Hepatocyte (in vitro differentiated cells): Measurements from ENCODE around the gene ZNF652. TPM values are rescaled to one million over a fixed set of nuclear protein-coding genes. Genes with fewer than 3 reads are reported as not detected.

Source experiments
- DNase-seq: peaks from one replicate; pipeline ENCODE4 v3.0.0-alpha.2; 2016; ENCODE audit warnings: low spot score
- H2AFZ ChIP-seq: fragments of 200-600 bp; sonication (generic); 2 replicates; pipeline ENCODE4 v1.6.0; 2016; ENCODE audit warnings: antibody characterized with exemption, mild to moderate bottlenecking
- H3K27ac ChIP-seq: fragments of 200-600 bp; sonication (generic); 2 replicates; pipeline ENCODE4 v1.5.1; 2016; ENCODE audit warnings: mild to moderate bottlenecking
- H3K27me3 ChIP-seq: fragments of 200-600 bp; sonication (generic); 2 replicates; pipeline ENCODE4 v1.6.1; 2016
- H3K36me3 ChIP-seq: fragments of 200-600 bp; sonication (generic); replicated peaks from 2 replicates; pipeline ENCODE4 v1.5.1; 2016; ENCODE audit warnings: low read depth; ENCODE audit not compliant: insufficient read depth
- H3K4me1 ChIP-seq: fragments of 200-600 bp; sonication (generic); 2 replicates; pipeline ENCODE4 v1.5.1; 2016; ENCODE audit warnings: mild to moderate bottlenecking, moderate library complexity; ENCODE audit not compliant: insufficient read depth
- H3K4me2 ChIP-seq: fragments of 200-600 bp; sonication (generic); 2 replicates; pipeline ENCODE4 v1.6.0; 2016
- H3K4me3 ChIP-seq: fragments of 200-600 bp; sonication (generic); 2 replicates; pipeline ENCODE4 v1.5.1; 2016; ENCODE audit warnings: mild to moderate bottlenecking
- H3K79me2 ChIP-seq: fragments of 200-600 bp; sonication (generic); 2 replicates; pipeline ENCODE4 v1.6.0; 2017; ENCODE audit warnings: mild to moderate bottlenecking
- H3K9me2 ChIP-seq: fragments of 200-600 bp; sonication (generic); replicated peaks from 2 replicates; pipeline ENCODE4 v1.6.0; 2017; ENCODE audit warnings: mild to moderate bottlenecking; ENCODE audit not compliant: insufficient read depth
- H3K9me3 ChIP-seq: fragments of 200-600 bp; sonication (generic); 2 replicates; pipeline ENCODE4 v1.5.1; 2016; ENCODE audit warnings: low read depth, mild to moderate bottlenecking
- H4K20me1 ChIP-seq: fragments of 200-600 bp; sonication (generic); 2 replicates; pipeline ENCODE4 v1.6.0; 2016; ENCODE audit warnings: mild to moderate bottlenecking; ENCODE audit not compliant: insufficient read depth, poor library complexity, severe bottlenecking
- CTCF ChIP-seq: fragments of 200-600 bp; sonication (generic); IDR thresholded peaks from 2 replicates; pipeline ENCODE4 v1.5.1; 2016; ENCODE audit warnings: antibody characterized with exemption, mild to moderate bottlenecking; ENCODE audit not compliant: poor library complexity
- EZH2 ChIP-seq: fragments of 200-600 bp; sonication (generic); IDR thresholded peaks from 2 replicates; pipeline ENCODE4 v1.6.1; 2016; ENCODE audit warnings: antibody characterized with exemption, mild to moderate bottlenecking, borderline replicate concordance
- EZH2phosphoT487 ChIP-seq: fragments of 200-600 bp; sonication (generic); IDR thresholded peaks from one replicate; pipeline ENCODE4 v1.6.1; 2018; ENCODE audit warnings: antibody characterized with exemption, mild to moderate bottlenecking, low read depth, moderate library complexity; ENCODE audit not compliant: unreplicated experiment, severe bottlenecking
- WGBS: methylation state at CpG from one replicate; pipeline ENCODE4 v1.1.6; 2016; ENCODE audit warnings: low lambda C conversion rate; ENCODE audit errors: missing lambda C conversion rate; 5-methylcytosine and 5-hydroxymethylcytosine counted together
- polyA plus RNA-seq: library from polyadenylated mRNA; unstranded; fragments of >200 nt; fragmentation: Nextera tagmentation; extraction: Ambion mirVana; gene quantifications from 2 replicates; pipeline ENCODE4 v1.2.1, GENCODE V29; 2016
- total RNA-seq: library from RNA; depleted of rRNA; stranded (reverse); fragments of >200 nt; gene quantifications from 2 replicates; pipeline ENCODE4 v1.2.3, GENCODE V29; 2014

The ZNF652 gene
- total and polyA plus RNA-seq, 2 experiments from 2014 or later = 23.0 to 55.6 TPM

- no peak overlapping the region for H3K4me3 ChIP-seq
- DNase-seq = no peak
- 60% methylated on average over 1 of the region's 1 CpG for WGBS
- TF ChIP-seq CTCF (no peak), EZH2phosphoT487 (no peak), EZH2 (no peak)
- H3K9me2 ChIP-seq = no peaks in the 10 kb centered on the region
- no peak overlapping the region for H3K27ac ChIP-seq
- H3K9me3 ChIP-seq = no peaks in the 10 kb centered on the region
- no peaks in the 10 kb centered on the region for H3K4me1 ChIP-seq
- H3K27me3 ChIP-seq = no peaks in the 10 kb centered on the region
- H3K79me2 ChIP-seq = peaks cover 92% of the 10 kb centered on the region
- no peak overlapping the region for H3K4me2 ChIP-seq
- no peaks in the 10 kb centered on the region for H3K36me3 ChIP-seq
- H4K20me1 ChIP-seq = peaks cover 29% of the 10 kb centered on the region
- H2AFZ ChIP-seq = no peak overlapping the region
Measured at GRCh38 chr17:49333804-49334203, 28.2 kb downstream of the ZNF652 start.

- no peak for DNase-seq
- H3K27me3 ChIP-seq = no peaks in the 10 kb centered on the region
- H3K4me1 ChIP-seq = no peaks in the 10 kb centered on the region
- peaks cover 35% of the 10 kb centered on the region for H4K20me1 ChIP-seq
- no peak overlapping the region for H2AFZ ChIP-seq
- no peak overlapping the region for H3K4me2 ChIP-seq
- TF ChIP-seq EZH2 (no peak), EZH2phosphoT487 (no peak), CTCF (no peak)
- no peaks in the 10 kb centered on the region for H3K9me3 ChIP-seq
- H3K27ac ChIP-seq = no peak overlapping the region
- 84% methylated on average over 5 of the region's 5 CpGs for WGBS
- no peaks in the 10 kb centered on the region for H3K9me2 ChIP-seq
- peaks cover 92% of the 10 kb centered on the region for H3K79me2 ChIP-seq
- no peaks in the 10 kb centered on the region for H3K36me3 ChIP-seq
- no peak overlapping the region for H3K4me3 ChIP-seq
Measured at GRCh38 chr17:49327835-49328784, 33.9 kb downstream of the ZNF652 start.

GRCh38 chr17:49325980-49326379 is 36.1 kb downstream of the ZNF652 start:
- WGBS = 95% methylated on average over 2 of the region's 2 CpGs
- Histone ChIP-seq H3K27ac (no peak overlapping the region), H3K9me3 (no peaks in the 10 kb centered on the region), H3K4me3 (no peak overlapping the region), H3K36me3 (no peaks in the 10 kb centered on the region), H3K79me2 (peaks cover 91% of the 10 kb centered on the region), H3K4me2 (no peak overlapping the region), H3K27me3 (no peaks in the 10 kb centered on the region), H4K20me1 (peaks cover 30% of the 10 kb centered on the region), H3K9me2 (no peaks in the 10 kb centered on the region), H2AFZ (no peak overlapping the region), H3K4me1 (no peaks in the 10 kb centered on the region)
- TF ChIP-seq EZH2 (no peak), EZH2phosphoT487 (no peak), CTCF (no peak)
- DNase-seq = no peak
